Fibroblast of pulmonary artery (primary cell): ENCODE measurements around the gene APP.

ENCODE experiments used
- DNase-seq: peaks from one replicate; pipeline ENCODE4 v3.0.0-alpha.2; 2010; ENCODE audit warnings: low read depth
- H3K4me3 ChIP-seq: replicated peaks from 2 replicates; pipeline ENCODE4 v1.5.1; 2011; ENCODE audit warnings: low read depth, mild to moderate bottlenecking, control low read depth, low read length, moderate library complexity
- CTCF ChIP-seq: IDR thresholded peaks from 2 replicates; pipeline ENCODE4 v1.5.1; 2011; ENCODE audit warnings: mild to moderate bottlenecking, control low read depth, low read length, inconsistent platforms; ENCODE audit errors: missing control alignments

The APP gene

GRCh38 chr21:26177187-26177586 is 6.6 kb upstream of the APP start:
- no peak overlapping the region for H3K4me3 ChIP-seq
- TF ChIP-seq CTCF: no peak
- no peak for DNase-seq

GRCh38 chr21:26171258-26172100 is 909 bp upstream of the APP start:
- DNase-seq: no peak
- no peak for TF ChIP-seq CTCF
- H3K4me3 ChIP-seq: peak overlapping the region; percentile 90

GRCh38 chr21:26169611-26170470 is 729 bp downstream of the APP start:
- DNase-seq: peak; percentile 74
- TF ChIP-seq CTCF: no peak
- H3K4me3 ChIP-seq: peak overlapping the region; percentile 90

GRCh38 chr21:26169061-26169610 is 1.4 kb downstream of the APP start:
- DNase-seq: peak; percentile 79
- peak; percentile 60 for TF ChIP-seq CTCF
- peak overlapping the region; percentile 90 for H3K4me3 ChIP-seq

- no peak for TF ChIP-seq CTCF
- no peak for DNase-seq
- H3K4me3 ChIP-seq: peak overlapping the region; percentile 90
These were observed 2.2 kb downstream of the APP start for GRCh38 chr21:26168371-26168770.

- DNase-seq: no peak
- TF ChIP-seq CTCF: no peak
- peak overlapping the region; percentile 22 for H3K4me3 ChIP-seq
These were observed 3.0 kb downstream of the APP start for GRCh38 chr21:26167593-26167992.
